ENCODE results near the gene NDUFS1. TPM values are rescaled to one million over a fixed set of nuclear protein-coding genes. Genes with fewer than 3 reads are reported as not detected.

Gene NDUFS1
- total RNA-seq, result 10 to 100 TPM; 55.1 to 69.3 (median 56.8) TPM

DNA sequence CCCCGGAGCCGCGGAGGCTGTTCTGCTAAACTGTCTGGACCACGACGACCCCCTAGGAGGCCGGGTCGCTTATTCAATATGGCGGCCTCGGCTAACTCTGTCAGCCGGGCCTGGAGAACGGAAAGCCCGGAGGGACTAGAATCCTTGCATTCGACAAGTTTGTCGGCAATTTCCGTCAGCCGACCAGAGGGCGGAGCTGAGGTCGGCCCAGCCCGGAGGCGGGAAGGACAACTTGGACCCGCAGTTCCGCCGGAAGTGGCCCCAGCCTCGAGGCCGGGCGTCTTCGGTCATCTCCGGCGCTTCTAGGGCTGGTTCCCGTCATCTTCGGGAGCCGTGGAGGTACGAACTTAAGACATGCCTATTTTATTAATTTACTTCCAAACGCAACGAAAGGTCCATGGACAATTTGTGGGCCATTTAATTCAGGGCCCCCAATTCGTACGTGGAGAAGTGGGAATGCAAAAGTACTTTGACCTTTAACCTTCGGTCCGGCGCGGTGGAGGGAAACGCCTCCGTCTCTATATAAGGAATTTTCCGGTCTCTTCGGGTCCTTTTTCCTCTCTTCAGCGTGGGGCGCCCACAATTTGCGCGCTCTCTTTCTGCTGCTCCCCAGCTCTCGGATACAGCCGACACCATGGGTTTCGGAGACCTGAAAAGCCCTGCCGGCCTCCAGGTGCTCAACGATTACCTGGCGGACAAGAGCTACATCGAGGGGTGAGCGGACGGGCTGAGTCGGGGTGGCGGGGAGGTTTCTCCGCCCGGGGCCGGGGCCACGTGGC is at the start of gene NDUFS1, which contains the start of gene EEF1B2:
Gene NDUFS1, minus strand, starts transcription at position 99 of the 779 bp plus-strand sequence. CDS start 5,766 bp downstream, outside the sequence.
Gene EEF1B2, plus strand, starts transcription at position 550 of the 779 bp plus-strand sequence. Its CDS starts 85 bp downstream, at position 635.
- TF ChIP-seq, protein P1, sequence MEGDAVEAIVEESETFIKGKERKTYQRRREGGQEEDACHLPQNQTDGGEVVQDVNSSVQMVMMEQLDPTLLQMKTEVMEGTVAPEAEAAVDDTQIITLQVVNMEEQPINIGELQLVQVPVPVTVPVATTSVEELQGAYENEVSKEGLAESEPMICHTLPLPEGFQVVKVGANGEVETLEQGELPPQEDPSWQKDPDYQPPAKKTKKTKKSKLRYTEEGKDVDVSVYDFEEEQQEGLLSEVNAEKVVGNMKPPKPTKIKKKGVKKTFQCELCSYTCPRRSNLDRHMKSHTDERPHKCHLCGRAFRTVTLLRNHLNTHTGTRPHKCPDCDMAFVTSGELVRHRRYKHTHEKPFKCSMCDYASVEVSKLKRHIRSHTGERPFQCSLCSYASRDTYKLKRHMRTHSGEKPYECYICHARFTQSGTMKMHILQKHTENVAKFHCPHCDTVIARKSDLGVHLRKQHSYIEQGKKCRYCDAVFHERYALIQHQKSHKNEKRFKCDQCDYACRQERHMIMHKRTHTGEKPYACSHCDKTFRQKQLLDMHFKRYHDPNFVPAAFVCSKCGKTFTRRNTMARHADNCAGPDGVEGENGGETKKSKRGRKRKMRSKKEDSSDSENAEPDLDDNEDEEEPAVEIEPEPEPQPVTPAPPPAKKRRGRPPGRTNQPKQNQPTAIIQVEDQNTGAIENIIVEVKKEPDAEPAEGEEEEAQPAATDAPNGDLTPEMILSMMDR (IDR thresholded peaks at IDR 0.05; ENCODE audit: low read depth), result no peak

DNA sequence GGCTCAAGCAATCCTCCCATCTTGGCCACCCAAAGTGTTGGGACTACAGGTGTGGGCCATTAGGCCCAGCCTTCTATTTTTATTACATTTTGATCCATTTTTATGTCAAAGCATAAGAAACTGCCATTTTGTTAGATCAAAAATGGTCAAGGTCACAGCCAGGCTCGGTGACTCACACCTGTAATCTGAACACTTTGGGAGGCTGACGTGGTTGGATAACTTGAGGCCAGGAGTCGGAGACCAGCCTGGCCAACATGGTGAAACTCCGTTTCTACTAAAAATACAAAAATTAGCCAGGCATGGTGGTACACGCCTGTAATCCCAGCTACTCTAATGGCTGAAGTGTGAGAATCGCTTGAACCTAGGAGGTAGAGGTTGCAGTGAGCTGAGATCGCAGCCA is 49.7 kb upstream of the NDUFS1 start:
- TF ChIP-seq, protein P1 (IDR thresholded peaks at IDR 0.05; ENCODE audit: low read depth), result no peak

DNA sequence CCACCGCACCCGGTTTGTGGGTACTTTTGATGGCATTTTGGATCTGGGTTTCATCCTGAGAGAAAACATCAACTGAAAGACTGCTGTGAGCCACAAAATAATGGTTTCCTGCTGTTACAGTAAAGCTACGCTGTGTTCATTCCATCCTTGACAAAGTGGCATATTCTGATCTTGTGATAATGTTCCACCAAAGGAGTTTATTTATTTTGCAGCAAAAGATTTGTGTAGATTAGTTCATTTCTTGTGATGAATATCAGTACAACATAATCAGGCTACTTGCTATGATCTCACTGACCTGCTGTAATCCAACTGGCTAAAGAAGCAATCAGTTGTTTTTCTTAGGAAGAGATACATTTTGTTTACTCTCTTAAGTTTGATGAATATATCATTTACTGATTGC is 45.5 kb upstream of the NDUFS1 start:
- TF ChIP-seq, protein P1 (IDR thresholded peaks at IDR 0.05; ENCODE audit: low read depth), result no peak

DNA sequence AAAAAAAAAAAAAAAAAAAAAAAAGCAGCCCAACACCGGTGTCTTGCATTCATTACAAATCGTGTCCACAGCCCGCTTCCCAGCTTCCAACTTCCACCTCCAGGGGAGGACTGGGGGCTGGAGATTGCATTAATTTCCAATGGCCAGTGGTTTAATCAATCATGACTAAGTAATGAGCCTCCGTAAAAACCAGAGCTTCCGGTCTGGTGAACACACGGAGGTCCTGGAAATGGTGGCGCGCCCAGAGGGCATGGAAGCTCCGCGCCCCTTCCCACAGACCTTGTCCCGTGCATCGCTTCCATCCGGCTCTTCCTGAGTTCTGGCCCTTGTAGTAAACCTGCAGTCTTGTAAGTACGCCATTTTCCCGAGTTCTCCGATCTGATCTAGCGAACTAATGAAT is 44.1 kb upstream of the NDUFS1 start:
- TF ChIP-seq, protein P1 (IDR thresholded peaks at IDR 0.05; ENCODE audit: low read depth), result no peak

DNA sequence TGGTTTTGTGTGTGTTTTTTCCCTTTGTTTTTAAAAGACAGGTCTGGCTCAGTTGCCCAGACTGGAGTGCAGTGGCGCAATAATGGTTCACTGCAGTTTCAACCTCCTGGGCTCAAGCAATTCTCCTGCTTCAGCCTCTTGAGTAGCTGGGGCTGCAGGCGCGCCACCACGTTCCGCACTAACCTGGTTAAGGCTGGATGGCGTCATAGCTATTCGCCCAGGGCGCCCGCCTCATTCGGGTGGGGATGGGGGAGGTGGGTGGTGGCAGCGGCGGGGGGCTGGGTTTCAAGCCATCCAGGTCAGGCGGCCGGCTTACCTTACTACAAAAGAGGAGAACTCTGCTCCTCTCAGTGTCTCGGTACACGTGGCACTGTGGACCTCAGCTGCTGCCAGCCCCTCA is 43.2 kb upstream of the NDUFS1 start:
- TF ChIP-seq, protein P1 (IDR thresholded peaks at IDR 0.05; ENCODE audit: low read depth), result no peak

DNA sequence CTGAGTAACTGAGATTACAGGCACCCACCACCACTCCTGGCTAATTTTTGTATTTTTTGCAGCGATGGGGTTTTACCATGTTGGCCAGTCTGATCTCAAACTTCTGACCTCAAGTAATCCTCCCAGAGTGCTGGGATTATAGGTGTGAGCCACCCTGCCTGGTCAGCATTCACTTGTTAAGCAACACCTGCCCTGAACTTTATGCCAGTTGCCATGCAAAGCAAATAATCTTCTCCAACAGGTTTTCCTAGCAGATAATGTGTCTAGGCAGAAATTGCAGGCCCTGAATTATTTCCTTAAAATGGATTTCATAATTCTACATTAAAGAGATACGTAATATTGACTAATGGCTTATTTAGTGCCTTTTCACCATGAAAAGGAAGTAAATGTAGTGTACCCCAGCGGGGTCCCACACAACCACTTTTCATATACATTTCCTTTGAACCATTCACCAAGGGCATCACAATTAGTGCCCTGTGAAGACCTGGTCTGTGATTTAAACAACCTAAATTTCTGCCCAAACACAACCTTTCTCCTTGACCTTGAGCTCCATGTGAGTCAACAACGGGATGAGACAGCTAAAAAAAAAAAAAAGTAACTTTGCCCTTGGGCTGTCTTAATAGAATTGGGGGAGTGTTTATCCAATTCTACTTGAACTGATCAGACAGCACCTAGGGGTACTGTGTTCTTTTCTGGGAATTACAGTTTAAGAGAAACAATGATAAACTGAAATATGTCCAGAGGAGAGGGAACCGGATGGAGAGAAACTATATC is 42.0 kb upstream of the NDUFS1 start:
- TF ChIP-seq, protein P1 (IDR thresholded peaks at IDR 0.05; ENCODE audit: low read depth), result no peak

DNA sequence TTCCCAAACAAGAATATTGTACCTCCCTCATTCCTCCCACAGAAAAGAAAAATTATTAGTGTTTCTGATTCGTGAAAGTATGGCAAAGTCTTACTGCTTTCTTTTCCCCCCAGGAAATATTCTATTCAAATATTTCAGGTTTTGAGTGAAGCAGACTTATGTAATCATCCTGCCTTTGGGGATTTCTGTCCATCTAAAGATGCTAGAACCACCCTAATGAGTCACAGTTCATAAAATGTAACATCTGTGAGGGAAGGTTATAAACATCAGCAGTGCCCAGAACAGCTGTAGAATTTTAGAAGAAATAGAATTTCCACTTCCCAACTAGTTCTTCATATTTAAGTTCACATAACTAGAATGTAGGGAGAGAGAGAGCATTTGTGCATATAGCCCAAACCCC is 39.4 kb upstream of the NDUFS1 start:
- TF ChIP-seq, protein P1 (IDR thresholded peaks at IDR 0.05; ENCODE audit: low read depth), result no peak
